Activated CD4-positive, alpha-beta T cell treated with anti-CD3 and anti-CD28 coated beads, Interleukin-2, Interleukin-4, amounts not matched to agents 100 ng/mL and 50 ng/mL, durations not matched to agents 16 hours and 8 hours (primary cell): ENCODE data around the gene NEK1.
"Not testable (repeated sequence)": the region's sequence is repeated elsewhere in the genome, so short reads cannot be mapped to it uniquely, and the experiment has no call there.

Experiments used
- DNase-seq: peaks from one replicate; pipeline ENCODE4 v3.0.0-alpha.2; 2020; ENCODE audit warnings: low spot score

The NEK1 gene

GRCh38 chr4:169601016-169601771 is 11.2 kb downstream of the NEK1 start:
- no peak for DNase-seq

- no peak for DNase-seq
These were observed 17.7 kb downstream of the NEK1 start for GRCh38 chr4:169594560-169595195.

- DNase-seq: no peak
These were observed 19.3 kb downstream of the NEK1 start for GRCh38 chr4:169593050-169593560.

- no peak for DNase-seq
These were observed 28.8 kb downstream of the NEK1 start for GRCh38 chr4:169583563-169583962.

GRCh38 chr4:169582706-169583105 is 29.7 kb downstream of the NEK1 start:
- DNase-seq: no peak

GRCh38 chr4:169582203-169582602 is 30.2 kb downstream of the NEK1 start:
- peak; percentile 49 for DNase-seq

- DNase-seq: no peak
These were observed 38.5 kb downstream of the NEK1 start for GRCh38 chr4:169573889-169574288.

- DNase-seq: no peak
These were observed 40.9 kb downstream of the NEK1 start for GRCh38 chr4:169571435-169571834.

- DNase-seq: not testable (repeated sequence)
These were observed 41.4 kb downstream of the NEK1 start for GRCh38 chr4:169571012-169571411.

GRCh38 chr4:169570266-169570665 is 42.1 kb downstream of the NEK1 start:
- not testable (repeated sequence) for DNase-seq

GRCh38 chr4:169569188-169569587 is 43.2 kb downstream of the NEK1 start:
- DNase-seq: not testable (repeated sequence)

GRCh38 chr4:169567916-169568315 is 44.5 kb downstream of the NEK1 start:
- no peak for DNase-seq

GRCh38 chr4:169566021-169566818 is 46.2 kb downstream of the NEK1 start:
- peak; percentile 39 for DNase-seq

- no peak for DNase-seq
These were observed 46.8 kb downstream of the NEK1 start for GRCh38 chr4:169565606-169566005.

GRCh38 chr4:169557061-169557636 is 55.2 kb downstream of the NEK1 start:
- DNase-seq: no peak

GRCh38 chr4:169546548-169546947 is 65.8 kb downstream of the NEK1 start:
- DNase-seq: not testable (repeated sequence)

- no peak for DNase-seq
These were observed 71.6 kb downstream of the NEK1 start for GRCh38 chr4:169540774-169541173.

GRCh38 chr4:169530048-169530447 is 82.3 kb downstream of the NEK1 start:
- no peak for DNase-seq

GRCh38 chr4:169523796-169524195 is 88.6 kb downstream of the NEK1 start:
- no peak for DNase-seq

GRCh38 chr4:169510617-169511016 is 101.8 kb downstream of the NEK1 start:
- DNase-seq: no peak

- no peak for DNase-seq
These were observed 105.5 kb downstream of the NEK1 start for GRCh38 chr4:169506903-169507302.

- DNase-seq: not testable (repeated sequence)
These were observed 112.5 kb downstream of the NEK1 start for GRCh38 chr4:169499907-169500306.
